Ovary (tissue), 9 donors: Measurements from ENCODE around the gene PIEZO1. TPM values are rescaled to one million over a fixed set of nuclear protein-coding genes. Genes with fewer than 3 reads are reported as not detected.
A peak's percentile ranks its signal among the peaks of the same experiment; 100 is the strongest.

Experiments used
- DNase-seq, 5 donors: peaks; one replicate each; pipeline ENCODE4 v3.0.0-alpha.2; 2019 to 2020
- H3K27ac ChIP-seq, 2 donors: fragments of 200-600 bp; one replicate each; pipeline versions ENCODE4 v1.5.1 to v1.8.0; 2019 to 2022
- H3K27me3 ChIP-seq: fragments of 200-600 bp; one replicate; pipeline ENCODE4 v1.8.0; 2022
- H3K36me3 ChIP-seq: fragments of 200-600 bp; sonication (generic); one replicate; pipeline ENCODE4 v1.5.1; 2019
- H3K4me1 ChIP-seq: one replicate; pipeline ENCODE4 v1.8.1; 2013; ENCODE audit warnings: mild to moderate bottlenecking, moderate library complexity; ENCODE audit not compliant: insufficient read depth
- H3K4me3 ChIP-seq: fragments of 200-600 bp; sonication (generic); one replicate; pipeline ENCODE4 v1.5.1; 2017
- H3K9me3 ChIP-seq, 2 donors: fragments of 200-600 bp in 1 of 2; sonication (generic) in 1 of 2; one replicate each; pipeline versions ENCODE4 v1.5.1 to v1.8.1; 2013 to 2019; ENCODE audit warnings: mild to moderate bottlenecking in 1 of 2, moderate library complexity in 1 of 2
- EP300 ChIP-seq: sonication (generic); formaldehyde crosslinking; IDR thresholded peaks from one replicate; pipeline ENCODE4 v1.6.1; 2017; ENCODE audit warnings: antibody characterized with exemption
- POLR2A ChIP-seq: fragments of 450-650 bp; IDR thresholded peaks from one replicate; pipeline ENCODE4 v1.6.1; 2017; ENCODE audit warnings: antibody characterized with exemption, mild to moderate bottlenecking, moderate library complexity
- WGBS, 3 donors: extraction: QIAGEN DNeasy Blood & Tissue Kit in 1 of 3; methylation state at CpG; one replicate each; pipeline versions ENCODE4 v1.1.5 to v1.1.7; 2013 to 2017; 5-methylcytosine and 5-hydroxymethylcytosine counted together
- intact Hi-C, 4 donors: fragments of 100-400 bp; cut with DNase I; formaldehyde crosslinking; loops; one replicate each; pipeline versions ENCODE4 v1.11.0 to v1.15.1; 2022 to 2023
- polyA plus RNA-seq, 2 donors: library from polyadenylated mRNA; stranded (reverse); fragments of 200-250 nt in 1 of 2; fragments of 350-450 nt in 1 of 2; fragmentation: Illumina TruSeq in 1 of 2; extraction: RNeasy Lipid Tissue Mini Kit (QIAGEN cat#74804) in 1 of 2; gene quantifications; one replicate each; pipeline ENCODE4 v1.2.3, GENCODE V29; 2013 to 2014
- total RNA-seq, 7 donors: library from RNA; depleted of rRNA in 2 of 7; stranded (reverse); fragments of >200 nt in 2 of 7; fragmentation: NEBNext Ultra II Directional in 3 of 7; extraction: Animal tissue kit (Norgen Biotek cat#: 25700) in 3 of 7; gene quantifications; one replicate each; pipeline versions ENCODE4 v1.1.0 to v1.2.4, GENCODE V29; 2016 to 2023
- TF ChIP-seq, protein P1 (sequence below), 3 donors: fragments of 450-650 bp in 2 of 3; fragments of 200-600 bp in 1 of 3; IDR thresholded peaks; one replicate each; pipeline versions ENCODE4 v1.5.1 to v1.8.0; 2016 to 2022; ENCODE audit warnings: antibody characterized with exemption in 3 of 3, mild to moderate bottlenecking in 1 of 3
- donor health status: DM: no; HTN: no; CAD: no; lungs with moderate emphysema.
- donor health status: DM: no; HTN: no; CAD: no.
- donor health status: Bipolar disorder and iron deficiency.
- donor health status: DM: yes; HTN: yes; CAD: no.
- donor health status: DM: no; HTN: no; CAD: no.
- donor health status: DM: yes; HTN: yes; CAD: no.

Gene PIEZO1
- total and polyA plus RNA-seq, 9 donors = 13.0 to 93.5 (median 49.1) TPM

DNA sequence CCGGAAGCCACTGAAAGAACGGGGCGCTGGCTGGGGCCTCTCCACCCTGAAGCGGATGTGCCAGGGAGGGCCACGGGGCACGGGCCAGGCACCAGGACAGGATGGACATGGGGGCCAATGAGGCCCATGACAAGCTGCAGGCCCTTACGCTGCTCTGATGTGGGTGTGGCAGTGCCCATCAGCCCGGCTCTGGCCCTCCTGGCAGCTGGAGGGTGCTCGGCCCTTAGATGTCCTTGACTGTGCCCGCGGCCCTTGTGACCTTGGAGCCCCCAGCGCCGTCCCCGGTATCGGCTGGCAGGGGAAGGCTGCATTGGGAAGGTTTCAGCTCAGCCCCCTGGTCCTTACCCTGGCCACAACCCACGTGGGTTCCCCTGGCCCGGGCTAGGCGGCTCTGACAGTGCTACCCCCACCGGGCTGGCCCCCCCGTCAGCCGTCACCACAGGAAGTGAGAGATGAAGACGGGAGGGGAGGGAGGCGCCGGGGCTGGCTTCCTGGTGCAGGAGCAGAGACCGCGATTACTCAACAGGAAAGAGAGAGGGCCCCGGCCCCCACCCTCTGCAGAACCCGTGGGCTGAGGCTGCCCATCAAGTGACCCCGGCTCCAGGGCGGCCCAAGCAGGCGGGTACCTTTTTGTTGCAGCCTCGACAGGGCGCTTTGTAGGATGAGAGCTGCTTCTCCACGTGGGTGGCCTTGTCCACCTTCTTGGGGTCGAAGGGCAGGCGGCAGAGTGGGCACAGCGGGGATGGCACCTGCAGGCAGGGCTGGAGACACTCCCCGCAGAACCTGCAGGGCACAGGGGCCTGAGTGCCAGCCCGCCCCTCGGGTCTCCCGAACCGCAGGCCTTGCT lies 84.2 kb downstream of the PIEZO1 start:
- H3K4me3 ChIP-seq = no peak overlapping the region
- TF ChIP-seq, protein P1, sequence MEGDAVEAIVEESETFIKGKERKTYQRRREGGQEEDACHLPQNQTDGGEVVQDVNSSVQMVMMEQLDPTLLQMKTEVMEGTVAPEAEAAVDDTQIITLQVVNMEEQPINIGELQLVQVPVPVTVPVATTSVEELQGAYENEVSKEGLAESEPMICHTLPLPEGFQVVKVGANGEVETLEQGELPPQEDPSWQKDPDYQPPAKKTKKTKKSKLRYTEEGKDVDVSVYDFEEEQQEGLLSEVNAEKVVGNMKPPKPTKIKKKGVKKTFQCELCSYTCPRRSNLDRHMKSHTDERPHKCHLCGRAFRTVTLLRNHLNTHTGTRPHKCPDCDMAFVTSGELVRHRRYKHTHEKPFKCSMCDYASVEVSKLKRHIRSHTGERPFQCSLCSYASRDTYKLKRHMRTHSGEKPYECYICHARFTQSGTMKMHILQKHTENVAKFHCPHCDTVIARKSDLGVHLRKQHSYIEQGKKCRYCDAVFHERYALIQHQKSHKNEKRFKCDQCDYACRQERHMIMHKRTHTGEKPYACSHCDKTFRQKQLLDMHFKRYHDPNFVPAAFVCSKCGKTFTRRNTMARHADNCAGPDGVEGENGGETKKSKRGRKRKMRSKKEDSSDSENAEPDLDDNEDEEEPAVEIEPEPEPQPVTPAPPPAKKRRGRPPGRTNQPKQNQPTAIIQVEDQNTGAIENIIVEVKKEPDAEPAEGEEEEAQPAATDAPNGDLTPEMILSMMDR (IDR thresholded peaks at IDR 0.05) = no peak
- TF ChIP-seq POLR2A (no peak), EP300 (no peak)
- peaks cover 5% of the 10 kb centered on the region for H3K4me1 ChIP-seq
- peak; percentile 44 to 77 (median 74) for DNase-seq
- H3K27me3 ChIP-seq = no peaks in the 10 kb centered on the region
- peaks cover 2% of the 10 kb centered on the region for H3K36me3 ChIP-seq
- intact Hi-C loops = no loop called here
- H3K9me3 ChIP-seq = no peaks in the 10 kb centered on the region
- H3K27ac ChIP-seq = no peak overlapping the region
- 46 to 55% (median 46%) methylated on average over 40 to 42 of the region's 42 CpGs for WGBS, 3 donors

DNA sequence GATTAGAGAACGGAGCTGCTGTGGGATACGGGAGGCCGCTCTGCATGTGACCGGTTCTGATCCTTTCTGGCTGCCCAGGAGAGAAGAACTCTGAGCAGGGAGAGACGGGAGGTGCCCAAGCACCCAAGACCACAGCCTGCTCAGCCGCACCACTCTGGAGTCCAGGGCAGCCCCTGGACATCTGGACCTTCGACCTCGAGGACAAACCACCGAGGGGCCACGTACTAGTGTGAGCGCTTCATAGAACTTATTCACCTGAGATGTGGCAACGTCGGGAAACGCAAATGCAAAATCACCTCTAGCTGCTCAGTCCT lies 84.7 kb downstream of the PIEZO1 start:
- Histone ChIP-seq H3K4me1 (peaks cover 5% of the 10 kb centered on the region), H3K9me3 (no peaks in the 10 kb centered on the region), H3K36me3 (peaks cover 2% of the 10 kb centered on the region), H3K4me3 (no peak overlapping the region), H3K27ac (no peak overlapping the region), H3K27me3 (no peaks in the 10 kb centered on the region)
- 72 to 87% (median 80%) methylated on average over 14 of the region's 14 CpGs for WGBS, 3 donors
- intact Hi-C loops = no loop called here
- TF ChIP-seq POLR2A = no peak
- no peak for DNase-seq

DNA sequence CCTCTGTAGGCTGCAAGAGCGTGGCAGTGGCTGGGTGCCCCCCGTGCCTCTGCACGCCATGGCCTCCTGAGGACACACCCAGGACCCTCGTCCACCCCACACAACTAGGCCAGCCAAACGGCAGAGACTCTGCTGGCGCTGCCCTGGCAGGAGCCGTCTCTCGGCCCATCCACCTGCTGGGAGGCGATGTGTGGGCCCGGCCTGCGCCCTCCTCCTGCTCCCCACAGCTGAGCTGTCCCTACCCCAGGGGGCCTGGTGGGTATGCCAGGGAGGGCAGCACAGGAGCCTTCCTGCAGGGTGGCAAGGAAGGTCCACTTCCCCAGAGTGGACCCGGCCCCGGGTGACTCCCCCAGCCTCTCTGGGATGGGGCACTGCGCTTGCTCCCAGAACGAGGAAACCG lies 85.8 kb downstream of the PIEZO1 start:
- H3K4me3 ChIP-seq = no peak overlapping the region
- H3K27ac ChIP-seq = no peak overlapping the region
- intact Hi-C loops = no loop called here
- H3K27me3 ChIP-seq = no peaks in the 10 kb centered on the region
- DNase-seq = no peak
- H3K4me1 ChIP-seq = peaks cover 2% of the 10 kb centered on the region
- WGBS, 3 donors = 91 to 94% (median 93%) methylated on average over 15 to 16 of the region's 16 CpGs
- TF ChIP-seq POLR2A (no peak), EP300 (no peak)
- TF ChIP-seq, protein P1 (IDR thresholded peaks at IDR 0.05) = no peak
- no peaks in the 10 kb centered on the region for H3K9me3 ChIP-seq
- H3K36me3 ChIP-seq = peaks cover 2% of the 10 kb centered on the region

DNA sequence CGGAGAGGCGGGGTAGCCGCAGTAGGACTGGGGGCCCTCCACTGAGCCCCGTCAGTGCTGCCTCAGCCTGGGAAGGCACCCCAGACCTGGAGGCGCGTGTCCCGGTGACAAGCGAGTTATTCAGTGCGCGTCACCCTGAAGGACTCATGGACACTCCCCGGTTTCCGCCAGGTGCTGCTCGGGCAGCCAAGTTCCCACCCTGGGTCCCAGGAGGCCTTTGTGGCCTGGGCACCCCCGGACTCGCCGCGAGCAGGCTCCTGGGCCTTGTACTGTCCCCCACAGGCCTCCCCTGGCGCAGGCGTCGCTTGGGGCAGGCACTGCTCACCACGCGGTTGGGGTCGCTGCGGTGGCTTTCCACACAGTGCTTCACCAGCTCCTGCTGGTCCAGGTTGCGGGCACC lies 86.4 kb downstream of the PIEZO1 start:
- H3K36me3 ChIP-seq = peaks cover 2% of the 10 kb centered on the region

More for the DNA sequence above, 86.4 kb downstream of the PIEZO1 start:
- Histone ChIP-seq H3K4me3 (no peak overlapping the region), H3K4me1 (peaks cover 2% of the 10 kb centered on the region), H3K27ac (no peak overlapping the region), H3K27me3 (no peaks in the 10 kb centered on the region), H3K9me3 (no peaks in the 10 kb centered on the region)
- 94 to 96% (median 94%) methylated on average over 25 of the region's 25 CpGs for WGBS, 3 donors
- no peak for TF ChIP-seq POLR2A
- TF ChIP-seq, protein P1 (IDR thresholded peaks at IDR 0.05) = no peak
- TF ChIP-seq EP300 = no peak
- DNase-seq = no peak
- intact Hi-C loops = no loop called here
